Urinary bladder (tissue), 4 donors: ENCODE results near the gene KHDC4. TPM values are rescaled to one million over a fixed set of nuclear protein-coding genes. Genes with fewer than 3 reads are reported as not detected.

ENCODE experiments used
- DNase-seq: peaks from one replicate; pipeline ENCODE4 v3.0.0-alpha.2; 2015; ENCODE audit errors: extremely low spot score
- H3K27ac ChIP-seq: one replicate; pipeline ENCODE4 v1.5.1; 2013; ENCODE audit warnings: low read depth, mild to moderate bottlenecking, moderate library complexity
- H3K36me3 ChIP-seq: one replicate; pipeline ENCODE4 v1.6.1; 2013; ENCODE audit warnings: mild to moderate bottlenecking, moderate library complexity; ENCODE audit not compliant: insufficient read depth
- H3K4me1 ChIP-seq: one replicate; pipeline ENCODE4 v1.6.1; 2013; ENCODE audit warnings: mild to moderate bottlenecking, moderate library complexity; ENCODE audit not compliant: insufficient read depth
- H3K4me3 ChIP-seq: one replicate; pipeline ENCODE4 v1.5.1; 2013; ENCODE audit warnings: low read depth, low read length
- WGBS: extraction: QIAGEN DNeasy Blood & Tissue Kit; methylation state at CpG from one replicate; pipeline ENCODE4 v1.1.7; 2013; 5-methylcytosine and 5-hydroxymethylcytosine counted together
- polyA plus RNA-seq: library from polyadenylated mRNA; stranded (reverse); fragments of 200-250 nt; gene quantifications from one replicate; pipeline ENCODE4 v1.2.3, GENCODE V29; 2013
- total RNA-seq: library from RNA; depleted of rRNA; stranded (reverse); fragments of >200 nt; gene quantifications from one replicate; pipeline ENCODE4 v1.2.3, GENCODE V29; 2014
- donor health status: healthy with polysubstance abuse.
- donor health status: healthy.

The KHDC4 gene
- total and polyA plus RNA-seq, 2 donors = 24.4 to 45.0 TPM

GRCh38 chr1:155975375-155976061 lies 41.3 kb upstream of the KHDC4 start:
- Histone ChIP-seq H3K36me3 (no peaks in the 10 kb centered on the region), H3K4me3 (peak overlapping the region; percentile 90), H3K4me1 (no peaks in the 10 kb centered on the region), H3K27ac (no peak overlapping the region)
- DNase-seq = no peak
- 33% methylated on average over 4 of the region's 4 CpGs for WGBS

DNA sequence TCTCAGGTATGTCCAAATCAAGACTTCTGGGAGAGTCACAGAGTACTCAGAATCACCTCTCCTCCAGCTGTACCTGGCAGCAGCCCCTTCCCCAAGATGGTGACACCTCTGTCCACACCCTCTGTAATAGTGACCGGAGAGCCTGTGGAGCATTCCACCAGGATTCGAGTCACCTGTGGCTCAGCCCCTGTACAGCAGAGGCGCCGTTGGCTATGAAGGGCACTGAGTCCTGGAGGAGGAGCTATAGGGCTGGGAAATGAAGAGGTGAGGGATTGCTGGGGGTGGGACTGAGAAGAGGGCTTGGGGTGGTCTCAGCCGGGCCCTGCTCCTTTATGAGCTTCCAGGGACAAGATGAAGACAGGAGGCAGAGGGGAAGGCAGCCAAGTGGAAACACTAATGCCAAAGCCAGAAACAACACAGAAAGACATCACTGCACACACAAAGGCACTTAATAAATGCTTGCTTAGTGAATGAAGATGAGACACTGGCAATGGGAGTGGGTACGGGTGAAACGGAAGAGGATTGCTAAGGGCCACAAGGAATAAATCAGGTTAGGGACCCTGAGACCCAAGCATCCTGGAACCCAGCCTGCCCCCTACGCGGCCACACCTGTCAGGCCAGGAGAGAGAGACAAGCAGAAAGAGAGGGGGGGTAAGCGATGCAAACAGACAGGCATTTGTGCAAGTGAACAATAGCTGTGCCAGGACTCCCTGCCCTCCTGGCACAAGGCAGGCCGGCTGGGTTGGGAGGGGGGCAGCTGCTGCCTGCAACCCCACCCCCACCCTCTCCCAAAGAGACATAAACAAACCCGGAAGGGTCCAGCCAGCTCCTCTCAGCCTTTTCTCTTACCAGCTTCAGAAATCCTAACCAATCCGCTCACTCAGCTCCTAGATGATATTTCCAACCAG lies 40.2 kb upstream of the KHDC4 start:
- 22% methylated on average over 13 of the region's 13 CpGs for WGBS
- H3K36me3 ChIP-seq = no peaks in the 10 kb centered on the region
- H3K4me3 ChIP-seq = no peak overlapping the region
- H3K27ac ChIP-seq = no peak overlapping the region
- no peak for DNase-seq
- H3K4me1 ChIP-seq = no peaks in the 10 kb centered on the region

GRCh38 chr1:155973723-155974122 lies 39.5 kb upstream of the KHDC4 start:
- Histone ChIP-seq H3K36me3 (no peaks in the 10 kb centered on the region), H3K4me3 (no peak overlapping the region), H3K27ac (no peak overlapping the region), H3K4me1 (no peaks in the 10 kb centered on the region)
- no peak for DNase-seq
- WGBS = 74% methylated on average over 3 of the region's 3 CpGs

DNA sequence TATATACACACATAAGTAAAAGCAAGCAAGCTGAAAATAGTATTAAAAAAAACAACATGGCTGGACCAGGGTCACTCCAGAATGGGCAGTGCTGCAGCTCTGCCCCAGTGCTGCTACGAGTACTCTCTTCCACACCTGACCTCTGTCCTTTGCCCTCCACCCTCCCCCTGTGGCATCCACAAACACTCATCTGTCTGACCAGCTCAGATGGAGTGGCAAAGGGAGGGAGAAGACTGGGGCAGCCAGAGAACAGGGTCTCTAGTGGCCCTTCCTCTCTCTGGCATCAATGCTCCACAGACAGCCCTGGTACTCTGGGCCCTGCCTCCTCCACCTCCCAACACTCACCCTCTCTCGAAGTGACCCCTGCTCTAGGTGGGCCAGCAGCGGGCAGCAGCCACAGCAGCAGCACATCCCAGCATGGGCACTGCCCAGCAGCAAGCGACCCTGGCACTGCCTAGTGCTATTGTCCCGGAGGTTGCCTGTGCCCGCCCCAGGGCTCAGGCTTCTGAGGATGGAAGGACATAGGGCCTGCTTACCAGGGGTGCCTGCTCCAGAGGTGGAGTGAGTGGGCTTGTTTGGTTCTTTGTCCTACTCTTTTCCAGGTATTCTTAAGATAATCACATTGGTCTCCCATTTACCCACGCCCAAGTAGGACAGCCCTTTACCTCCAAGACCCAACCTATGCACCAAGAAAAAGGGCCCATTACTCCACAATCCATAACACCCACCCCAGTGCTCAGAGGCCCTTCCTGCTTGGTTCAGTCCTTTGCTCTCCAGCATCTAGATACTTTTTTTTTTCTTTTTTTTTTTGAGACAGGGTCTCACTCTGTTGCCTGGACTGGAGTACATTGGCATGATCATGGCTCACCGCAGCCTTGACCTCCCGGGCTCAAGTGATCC lies 37.9 kb upstream of the KHDC4 start:
- Histone ChIP-seq H3K36me3 (no peaks in the 10 kb centered on the region), H3K4me3 (no peak overlapping the region), H3K27ac (no peak overlapping the region), H3K4me1 (no peaks in the 10 kb centered on the region)
- 86% methylated on average over 9 of the region's 9 CpGs for WGBS
- no peak for DNase-seq

DNA sequence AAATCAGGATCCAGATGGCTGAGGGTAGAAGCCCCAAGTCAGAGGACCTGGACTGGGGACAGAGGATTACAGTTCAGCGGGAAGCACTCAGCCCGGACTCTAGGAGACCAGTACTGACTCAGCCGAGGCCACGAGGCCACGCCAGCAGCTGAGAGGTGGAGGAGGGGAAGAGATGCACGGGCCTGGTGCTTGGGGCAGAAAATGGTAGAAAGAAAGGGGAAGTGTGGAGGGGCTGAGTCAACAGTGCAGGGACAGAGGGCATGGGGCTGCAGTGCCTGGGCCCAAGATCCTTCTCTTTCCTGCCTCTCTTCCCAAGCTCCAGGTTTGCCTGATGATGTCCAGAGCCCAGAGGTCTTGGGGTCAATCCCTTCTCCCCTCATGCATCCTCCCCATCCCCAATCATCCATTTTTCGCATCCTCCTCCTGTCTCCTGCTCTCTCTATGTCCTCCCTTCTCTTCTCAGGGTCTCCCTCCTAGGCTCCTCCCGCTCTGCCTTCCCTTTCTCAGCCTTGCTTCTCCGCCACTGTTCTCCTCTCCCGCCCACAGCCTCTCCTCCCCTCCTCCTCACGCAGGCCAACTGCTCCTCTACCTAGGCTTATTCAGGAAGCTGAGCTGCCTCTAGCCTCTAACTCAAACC lies 36.4 kb upstream of the KHDC4 start:
- Histone ChIP-seq H3K36me3 (no peaks in the 10 kb centered on the region), H3K4me1 (no peaks in the 10 kb centered on the region), H3K4me3 (no peak overlapping the region), H3K27ac (peak overlapping the region; percentile 44)
- no peak for DNase-seq
- WGBS = 34% methylated on average over 11 of the region's 11 CpGs

DNA sequence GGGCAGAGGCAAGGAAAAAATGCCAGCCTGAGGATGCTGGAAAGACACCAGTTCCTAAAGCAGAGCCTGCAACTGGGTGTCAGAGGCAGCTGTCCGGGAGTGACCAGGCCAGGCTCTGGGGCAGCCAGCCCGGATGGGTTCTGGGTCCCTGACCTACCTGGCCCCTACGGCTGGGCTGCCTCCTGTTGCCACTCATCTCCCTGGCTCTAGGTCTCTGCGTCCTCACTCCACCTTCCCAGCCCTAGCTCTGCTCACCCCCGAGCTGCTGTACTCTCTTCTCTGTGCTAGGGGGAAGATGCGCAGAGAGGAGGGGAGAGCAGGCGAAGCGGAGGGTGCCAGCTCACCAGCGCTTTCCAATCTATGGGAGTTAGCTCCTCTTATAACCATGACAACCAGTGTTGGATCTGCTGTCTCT lies 35.2 kb upstream of the KHDC4 start:
- no peak for DNase-seq
- 72% methylated on average over 9 of the region's 9 CpGs for WGBS
- no peak overlapping the region for H3K27ac ChIP-seq
- peaks cover 2% of the 10 kb centered on the region for H3K36me3 ChIP-seq
- no peak overlapping the region for H3K4me3 ChIP-seq
- no peaks in the 10 kb centered on the region for H3K4me1 ChIP-seq

DNA sequence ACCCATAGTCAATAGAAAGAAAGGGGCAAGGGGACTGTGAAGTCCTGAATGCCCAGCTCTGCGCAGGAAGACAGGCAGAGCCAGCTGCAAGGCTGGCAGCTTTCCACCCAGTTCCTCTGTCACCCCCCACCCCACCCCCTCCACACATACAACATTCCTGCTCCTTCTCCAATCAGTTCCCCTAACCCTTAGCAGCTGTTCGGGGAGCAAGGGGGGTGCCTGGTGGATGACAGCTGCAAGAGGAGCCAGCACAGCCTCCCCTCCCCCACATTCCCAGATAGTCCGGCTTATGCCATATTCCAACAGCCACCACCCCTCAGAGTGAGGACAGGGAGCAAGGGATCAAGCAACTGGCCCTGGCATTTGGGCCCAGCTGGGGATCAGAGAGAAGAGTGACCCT lies 34.5 kb upstream of the KHDC4 start:
- Histone ChIP-seq H3K4me3 (no peak overlapping the region), H3K27ac (no peak overlapping the region), H3K4me1 (no peaks in the 10 kb centered on the region), H3K36me3 (peaks cover 4% of the 10 kb centered on the region)
- DNase-seq = no peak
- 33% methylated on average over 3 of the region's 3 CpGs for WGBS

- Histone ChIP-seq H3K4me1 (no peaks in the 10 kb centered on the region), H3K4me3 (no peak overlapping the region), H3K27ac (no peak overlapping the region), H3K36me3 (peaks cover 4% of the 10 kb centered on the region)
- no peak for DNase-seq
- 74% methylated on average over 7 of the region's 7 CpGs for WGBS
These were observed 33.8 kb upstream of the KHDC4 start for GRCh38 chr1:155968051-155968400.

DNA sequence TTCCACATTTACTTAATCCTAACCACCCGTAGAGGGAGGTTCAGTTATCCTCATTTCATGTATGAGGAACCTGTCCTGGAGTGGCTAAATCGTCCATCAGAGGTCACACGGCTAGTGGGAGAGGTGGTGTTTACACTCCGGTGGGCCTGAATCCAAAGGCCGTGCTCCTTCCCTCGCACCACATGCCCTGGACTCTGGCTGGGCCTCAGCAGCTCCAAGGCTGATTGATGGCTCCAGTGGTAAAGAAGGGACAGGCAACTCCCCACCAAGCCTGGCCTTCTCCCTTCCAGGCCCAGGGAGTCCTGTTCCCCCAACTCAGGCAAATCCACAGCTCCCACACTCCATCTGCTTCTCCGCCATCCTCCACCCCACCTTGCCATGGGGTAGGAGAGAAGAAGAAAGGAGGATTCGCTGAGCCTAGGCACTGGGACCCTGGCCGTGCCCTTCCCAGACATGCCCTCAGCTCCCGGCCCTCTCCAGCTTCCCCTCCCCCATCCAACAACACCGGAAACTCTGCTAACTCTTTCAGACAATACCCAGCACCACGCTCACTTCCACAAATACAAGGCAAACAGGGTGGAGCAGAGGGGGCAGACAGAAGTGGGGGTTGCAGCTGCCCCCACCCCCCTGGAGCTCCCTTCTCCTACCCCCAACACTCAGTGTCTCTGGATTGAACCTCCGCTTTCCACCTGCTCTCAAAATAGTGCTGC lies 33.3 kb upstream of the KHDC4 start:
- Histone ChIP-seq H3K36me3 (peaks cover 4% of the 10 kb centered on the region), H3K27ac (no peak overlapping the region), H3K4me3 (no peak overlapping the region), H3K4me1 (no peaks in the 10 kb centered on the region)
- 36% methylated on average over 13 of the region's 13 CpGs for WGBS
- DNase-seq = no peak

DNA sequence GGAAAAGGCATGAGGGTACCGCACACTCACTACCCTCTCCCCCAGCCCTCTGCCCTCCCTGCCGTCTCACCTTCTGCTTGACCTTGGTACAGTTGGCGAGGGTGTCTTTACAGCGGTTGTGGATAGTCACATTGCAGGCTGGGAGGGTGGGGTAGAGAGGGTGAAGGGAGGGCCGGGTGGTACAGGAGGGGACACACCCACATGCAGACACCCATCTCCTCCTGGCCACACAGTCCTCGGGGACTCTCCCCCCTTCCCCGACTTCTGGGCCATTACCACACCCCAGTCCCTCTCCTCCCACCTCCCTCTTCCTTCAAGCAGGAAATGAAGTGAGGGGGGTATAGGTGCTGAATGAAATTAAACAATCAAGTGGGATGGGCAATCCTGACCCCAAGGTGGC lies 32.5 kb upstream of the KHDC4 start:
- Histone ChIP-seq H3K4me1 (no peaks in the 10 kb centered on the region), H3K4me3 (no peak overlapping the region), H3K27ac (no peak overlapping the region), H3K36me3 (peaks cover 4% of the 10 kb centered on the region)
- WGBS = 56% methylated on average over 7 of the region's 7 CpGs
- no peak for DNase-seq

GRCh38 chr1:155966135-155966534 lies 31.9 kb upstream of the KHDC4 start:
- H3K4me3 ChIP-seq = no peak overlapping the region
- H3K4me1 ChIP-seq = no peaks in the 10 kb centered on the region
- peaks cover 6% of the 10 kb centered on the region for H3K36me3 ChIP-seq
- 62% methylated on average over 9 of the region's 9 CpGs for WGBS
- DNase-seq = no peak
- H3K27ac ChIP-seq = no peak overlapping the region

DNA sequence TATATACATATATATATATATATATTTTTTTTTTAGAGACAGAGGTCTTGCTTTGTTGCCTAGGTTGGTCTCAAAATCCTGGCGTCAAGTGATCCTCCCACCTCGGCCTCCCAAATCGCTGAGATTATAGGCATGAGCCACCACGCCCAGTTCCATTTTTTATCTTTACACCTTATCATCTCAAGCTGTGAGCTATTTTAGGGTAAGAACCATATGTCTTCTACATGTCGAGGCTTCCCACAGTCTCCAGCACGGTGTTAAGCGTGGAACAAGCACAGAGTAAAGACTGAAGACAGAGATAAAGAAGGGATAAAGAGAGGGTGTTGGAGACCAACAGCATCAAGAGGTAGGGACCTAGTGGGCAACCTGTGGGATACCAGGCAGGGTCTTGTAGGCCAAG lies 30.0 kb upstream of the KHDC4 start:
- WGBS = 78% methylated on average over 7 of the region's 7 CpGs
- Histone ChIP-seq H3K4me1 (no peaks in the 10 kb centered on the region), H3K36me3 (peaks cover 6% of the 10 kb centered on the region), H3K4me3 (no peak overlapping the region), H3K27ac (no peak overlapping the region)
- DNase-seq = no peak
